ENCODE results near the gene BDP1.

GRCh38 chr5:71586052-71586940 lies 130.8 kb downstream of the BDP1 start:
- TF ChIP-seq CTCF (IDR thresholded peaks at IDR 0.05) (no peak), POLR2A (IDR thresholded peaks at IDR 0.05) (no peak), POLR2AphosphoS5 (IDR thresholded peaks at IDR 0.05) (no peak)
